SH-SY5Y (cell line): ENCODE results near the gene ATP13A5.

Experiments used
- GATA2 ChIP-seq: IDR thresholded peaks from 2 replicates; pipeline ENCODE4 v1.6.1; 2011; ENCODE audit warnings: mild to moderate bottlenecking, low read depth, low read length
- GATA3 ChIP-seq: IDR thresholded peaks from 2 replicates; pipeline ENCODE4 v1.6.1; 2011; ENCODE audit warnings: low read depth, mild to moderate bottlenecking, low read length, moderate library complexity

GRCh38 chr3:193372783-193373182, 5.8 kb downstream of the ATP13A5 start:
- no peak for TF ChIP-seq GATA2
- no peak for TF ChIP-seq GATA3
